ENCODE data around the gene HAGH.

The HAGH gene

GRCh38 chr16:1820096-1820945, 6.3 kb downstream of the HAGH start:
- H3K36me3 ChIP-seq (ENCODE audit: insufficient read depth) = no peaks in the 10 kb centered on the region
- H3K4me1 ChIP-seq (ENCODE audit: low read depth, poor library complexity, severe bottlenecking) = peaks cover 3% of the 10 kb centered on the region
- H3K27ac ChIP-seq = no peak overlapping the region
- no peak overlapping the region for H3K4me3 ChIP-seq (IDR thresholded peaks at IDR 0.05; ENCODE audit: insufficient read depth, low read depth, low read length)
- H3K79me2 ChIP-seq (ENCODE audit: insufficient read depth, low read depth) = 0 out of 2 replicates have a peak, but pooled peaks cover 5% of the 10 kb centered on the region
- H4K20me1 ChIP-seq (ENCODE audit: insufficient read depth) = no peaks in the 10 kb centered on the region
- no peak overlapping the region for H3K9ac ChIP-seq
- H3K27me3 ChIP-seq (ENCODE audit: insufficient read depth, low read depth) = no peaks in the 10 kb centered on the region
- no peak overlapping the region for H2AFZ ChIP-seq (ENCODE audit: low read depth)
- no peak for TF ChIP-seq CTCF (conservative IDR thresholded peaks at IDR 0.05; ENCODE audit: low read depth, low read length)
- H3K4me2 ChIP-seq = no peak overlapping the region

- Histone ChIP-seq H3K4me3 (IDR thresholded peaks at IDR 0.05; ENCODE audit: insufficient read depth, low read depth, low read length) (no peak overlapping the region), H3K27me3 (ENCODE audit: insufficient read depth, low read depth) (no peaks in the 10 kb centered on the region), H3K27ac (no peak overlapping the region), H3K4me1 (ENCODE audit: low read depth, poor library complexity, severe bottlenecking) (no peaks in the 10 kb centered on the region), H2AFZ (ENCODE audit: low read depth) (no peak overlapping the region), H3K4me2 (no peak overlapping the region), H3K36me3 (ENCODE audit: insufficient read depth) (no peaks in the 10 kb centered on the region), H4K20me1 (ENCODE audit: insufficient read depth) (no peaks in the 10 kb centered on the region), H3K79me2 (ENCODE audit: insufficient read depth, low read depth) (0 out of 2 replicates have a peak, but pooled peaks cover 3% of the 10 kb centered on the region), H3K9ac (no peak overlapping the region)
- no peak for TF ChIP-seq CTCF (conservative IDR thresholded peaks at IDR 0.05; ENCODE audit: low read depth, low read length)
Observed at GRCh38 chr16:1819611-1820010, 7.0 kb downstream of the HAGH start.

GRCh38 chr16:1818873-1819525, 7.6 kb downstream of the HAGH start:
- Histone ChIP-seq H3K27me3 (ENCODE audit: insufficient read depth, low read depth) (no peaks in the 10 kb centered on the region), H3K79me2 (ENCODE audit: insufficient read depth, low read depth) (no peaks in the 10 kb centered on the region), H3K4me3 (IDR thresholded peaks at IDR 0.05; ENCODE audit: insufficient read depth, low read depth, low read length) (no peak overlapping the region), H3K9ac (no peak overlapping the region), H3K4me1 (ENCODE audit: low read depth, poor library complexity, severe bottlenecking) (no peaks in the 10 kb centered on the region), H3K36me3 (ENCODE audit: insufficient read depth) (no peaks in the 10 kb centered on the region), H4K20me1 (ENCODE audit: insufficient read depth) (no peaks in the 10 kb centered on the region), H2AFZ (ENCODE audit: low read depth) (no peak overlapping the region), H3K4me2 (no peak overlapping the region), H3K27ac (no peak overlapping the region)
- no peak for TF ChIP-seq CTCF (conservative IDR thresholded peaks at IDR 0.05; ENCODE audit: low read depth, low read length)

GRCh38 chr16:1818204-1818872, 8.3 kb downstream of the HAGH start:
- no peak for TF ChIP-seq CTCF (conservative IDR thresholded peaks at IDR 0.05; ENCODE audit: low read depth, low read length)
- Histone ChIP-seq H3K4me1 (ENCODE audit: low read depth, poor library complexity, severe bottlenecking) (no peaks in the 10 kb centered on the region), H3K9ac (no peak overlapping the region), H2AFZ (ENCODE audit: low read depth) (no peak overlapping the region), H4K20me1 (ENCODE audit: insufficient read depth) (no peaks in the 10 kb centered on the region), H3K36me3 (ENCODE audit: insufficient read depth) (no peaks in the 10 kb centered on the region), H3K27ac (no peak overlapping the region), H3K27me3 (ENCODE audit: insufficient read depth, low read depth) (no peaks in the 10 kb centered on the region), H3K79me2 (ENCODE audit: insufficient read depth, low read depth) (no peaks in the 10 kb centered on the region), H3K4me2 (no peak overlapping the region), H3K4me3 (IDR thresholded peaks at IDR 0.05; ENCODE audit: insufficient read depth, low read depth, low read length) (no peak overlapping the region)

Measured in KMS-11 (cell line).